Stimulated activated CD4-positive, alpha-beta T cell treated with anti-CD3 and anti-CD28 coated beads, Interleukin-2, amount 100 ng/mL, for 24 hours (primary cell): ENCODE results near the gene HRAS.
A peak's percentile ranks its signal among the peaks of the same experiment; 100 is the strongest.
"Not testable (repeated sequence)": the region's sequence is repeated elsewhere in the genome, so short reads cannot be mapped to it uniquely, and the experiment has no call there.

Source experiments
- DNase-seq, 2 donors: peaks; one replicate each; pipeline ENCODE4 v3.0.0-alpha.2; 2020

HRAS gene

GRCh38 chr11:535519-536454, at the start of gene HRAS:
HRAS (minus strand) TSS chr11:535576.
- peak; percentile 95 to 97 for DNase-seq

- DNase-seq: no peak
Observed at GRCh38 chr11:584287-584686, 48.9 kb upstream of the HRAS start.

- no peak for DNase-seq
Observed at GRCh38 chr11:581752-582151, 46.4 kb upstream of the HRAS start.

GRCh38 chr11:581342-581741, 46.0 kb upstream of the HRAS start:
- DNase-seq: no peak

- DNase-seq: no peak
Observed at GRCh38 chr11:579830-580601, 44.6 kb upstream of the HRAS start.

- DNase-seq: no peak
Observed at GRCh38 chr11:578276-579035, 43.1 kb upstream of the HRAS start.

GRCh38 chr11:577611-577894, 42.2 kb upstream of the HRAS start:
- no peak for DNase-seq

- DNase-seq: no peak
Observed at GRCh38 chr11:576811-577610, 41.6 kb upstream of the HRAS start.

- peak; percentile 95 for DNase-seq
Observed at GRCh38 chr11:575996-576768, 40.8 kb upstream of the HRAS start, which contains the start of gene PHRF1. PHRF1 (plus strand) TSS chr11:576470; CDS start chr11:581513, 5,043 bp downstream.

- no peak for DNase-seq
Observed at GRCh38 chr11:575313-575995, 40.1 kb upstream of the HRAS start.

GRCh38 chr11:574632-575312, 39.4 kb upstream of the HRAS start:
- no peak for DNase-seq

GRCh38 chr11:574031-574570, 38.7 kb upstream of the HRAS start:
- not testable (repeated sequence) for DNase-seq

GRCh38 chr11:573146-573759, 37.9 kb upstream of the HRAS start:
- no peak for DNase-seq

GRCh38 chr11:571802-572185, 36.4 kb upstream of the HRAS start:
- DNase-seq: no peak

- no peak for DNase-seq
Observed at GRCh38 chr11:569158-569885, 33.9 kb upstream of the HRAS start.

GRCh38 chr11:568306-569157, 33.2 kb upstream of the HRAS start:
- DNase-seq: peak; percentile 89 to 94

GRCh38 chr11:567629-568292, 32.4 kb upstream of the HRAS start:
- no peak for DNase-seq
